ENCODE measurements around the gene DMRT1. TPM values are rescaled to one million over a fixed set of nuclear protein-coding genes. Genes with fewer than 3 reads are reported as not detected.

DMRT1 gene
- total RNA-seq, 1 experiment from 2014 or later = not detected

- ChIA-PET CTCF (interaction anchor here (1.0 kb wide), 1 partner anchor 95 kb away, joined by 3 read pairs; no protein-coding TSS in a partner anchor), POLR2A (no interaction called here)
- ATAC-seq (no peak), DNase-seq (ENCODE audit: low read depth, low spot score) (no peak)
- no peak overlapping the region for H3K4me3 ChIP-seq (ENCODE audit: low read depth in 2 of 2, low read length in 2 of 2)
- H3K4me1 ChIP-seq (ENCODE audit: control insufficient read depth, insufficient read depth, low read length) = no peaks in the 10 kb centered on the region
- H3K27me3 ChIP-seq (ENCODE audit: control insufficient read depth, insufficient read depth, low read length) = no peaks in the 10 kb centered on the region
- intact Hi-C loops (cut with micrococcal nuclease; ENCODE audit: unreplicated experiment) (no loop called here), in situ Hi-C loops (cut with HindIII; ENCODE audit: low pct_unique_long_range_greater_than_20kb, low sequenced_read_pairs) (no loop called here)
- no peak overlapping the region for H3K27ac ChIP-seq (ENCODE audit: low read length)
- H3K9me3 ChIP-seq (ENCODE audit: control insufficient read depth, insufficient read depth, low read depth, low read length) = no peaks in the 10 kb centered on the region
- H3K36me3 ChIP-seq (ENCODE audit: control insufficient read depth, insufficient read depth, low read length) = no peaks in the 10 kb centered on the region
- BruUV-seq (replicated peaks) = no TSS peak
- TF ChIP-seq POLR2AphosphoS5 (IDR thresholded peaks at IDR 0.05; ENCODE audit: low read depth, low read length) = no peak
- TF ChIP-seq CTCF (IDR thresholded peaks at IDR 0.05) = peak; percentile 18
Measured at GRCh38 chr9:882416-882924, 41.0 kb downstream of the DMRT1 start.

GRCh38 chr9:883011-883410, 41.5 kb downstream of the DMRT1 start:
- no peak for TF ChIP-seq TCF7L2 (IDR thresholded peaks at IDR 0.05; ENCODE audit: low read depth, low read length)
- TF ChIP-seq SIN3A (IDR thresholded peaks at IDR 0.05; ENCODE audit: borderline replicate concordance, insufficient read depth, low read depth, low read length) = no peak
- TF ChIP-seq REST (IDR thresholded peaks at IDR 0.05; ENCODE audit: insufficient read depth in 1 of 2, low read depth in 2 of 2, low read length in 1 of 2) = no peak
- no peak for TF ChIP-seq POLR2AphosphoS5 (IDR thresholded peaks at IDR 0.05; ENCODE audit: low read depth, low read length)
- no peak for TF ChIP-seq CTCF (IDR thresholded peaks at IDR 0.05)
- H3K4me1 ChIP-seq (ENCODE audit: control insufficient read depth, insufficient read depth, low read length) = no peaks in the 10 kb centered on the region
- intact Hi-C loops (cut with micrococcal nuclease; ENCODE audit: unreplicated experiment) (no loop called here), in situ Hi-C loops (cut with HindIII; ENCODE audit: low pct_unique_long_range_greater_than_20kb, low sequenced_read_pairs) (no loop called here)
- BruUV-seq (replicated peaks) = no TSS peak
- ChIA-PET CTCF (no interaction called here), POLR2A (no interaction called here)
- H3K4me3 ChIP-seq (ENCODE audit: low read depth in 2 of 2, low read length in 2 of 2) = no peak overlapping the region
- H3K9me3 ChIP-seq (ENCODE audit: control insufficient read depth, insufficient read depth, low read depth, low read length) = no peaks in the 10 kb centered on the region
- H3K27me3 ChIP-seq (ENCODE audit: control insufficient read depth, insufficient read depth, low read length) = no peaks in the 10 kb centered on the region
- DNase-seq (ENCODE audit: low read depth, low spot score) (no peak), ATAC-seq (no peak)
- no peak overlapping the region for H3K27ac ChIP-seq (ENCODE audit: low read length)
- H3K36me3 ChIP-seq (ENCODE audit: control insufficient read depth, insufficient read depth, low read length) = no peaks in the 10 kb centered on the region

Data from Panc1 (cell line).